Neural progenitor cell (in vitro differentiated cells): ENCODE results near the gene DIO3. TPM values are rescaled to one million over a fixed set of nuclear protein-coding genes. Genes with fewer than 3 reads are reported as not detected.
A peak's percentile ranks its signal among the peaks of the same experiment; 100 is the strongest.

Source experiments
- DNase-seq: peaks from one replicate; pipeline ENCODE4 v3.0.0-alpha.2; 2016; ENCODE audit warnings: low spot score
- H2AFZ ChIP-seq: fragments of 200-600 bp; sonication (generic); replicated peaks from 2 replicates; pipeline ENCODE4 v1.6.1; 2016; ENCODE audit warnings: antibody characterized with exemption
- H3F3A ChIP-seq: fragments of 200-600 bp; sonication (generic); 2 replicates; pipeline ENCODE4 v1.6.1; 2016; ENCODE audit warnings: antibody characterized with exemption, low read depth
- H3K27ac ChIP-seq: fragments of 200-600 bp; sonication (generic); 2 replicates; pipeline ENCODE4 v1.5.1; 2016; ENCODE audit warnings: mild to moderate bottlenecking
- H3K27me3 ChIP-seq: fragments of 200-600 bp; sonication (generic); 2 replicates; pipeline ENCODE4 v1.6.1; 2016; ENCODE audit warnings: mild to moderate bottlenecking, moderate library complexity
- H3K36me3 ChIP-seq: fragments of 200-600 bp; sonication (generic); 2 replicates; pipeline ENCODE4 v1.5.1; 2016
- H3K4me1 ChIP-seq: fragments of 200-600 bp; sonication (generic); 2 replicates; pipeline ENCODE4 v1.6.1; 2016; ENCODE audit warnings: mixed run types
- H3K4me2 ChIP-seq: fragments of 200-600 bp; sonication (generic); 2 replicates; pipeline ENCODE4 v1.6.1; 2016
- H3K4me3 ChIP-seq: fragments of 200-600 bp; sonication (generic); 2 replicates; pipeline ENCODE4 v1.5.1; 2016
- H3K79me2 ChIP-seq: fragments of 200-600 bp; sonication (generic); 2 replicates; pipeline ENCODE4 v1.6.1; 2016; ENCODE audit warnings: low read depth
- H3K9ac ChIP-seq: fragments of 200-600 bp; sonication (generic); 2 replicates; pipeline ENCODE4 v1.6.1; 2016
- H3K9me3 ChIP-seq: fragments of 200-600 bp; sonication (generic); 2 replicates; pipeline ENCODE4 v1.5.1; 2016; ENCODE audit warnings: low read depth
- H4K20me1 ChIP-seq: fragments of 200-600 bp; sonication (generic); 2 replicates; pipeline ENCODE4 v1.6.1; 2016; ENCODE audit warnings: low read depth
- H3K27ac Mint-ChIP-seq: 3 replicates; pipeline ENCODE4 v1.8.0; 2021; ENCODE audit warnings: mixed read lengths
- H3K27me3 Mint-ChIP-seq: 2 replicates; pipeline ENCODE4 v1.8.0; 2022; ENCODE audit warnings: low read depth, mild to moderate bottlenecking, inconsistent platforms, moderate library complexity, mixed read lengths; ENCODE audit not compliant: insufficient read depth
- H3K36me3 Mint-ChIP-seq: 3 replicates; pipeline ENCODE4 v1.8.0; 2021; ENCODE audit warnings: mixed read lengths
- H3K4me1 Mint-ChIP-seq: 3 replicates; pipeline ENCODE4 v1.8.0; 2021; ENCODE audit warnings: mixed read lengths
- H3K4me3 Mint-ChIP-seq: 3 replicates; pipeline ENCODE4 v1.8.0; 2021; ENCODE audit warnings: mild to moderate bottlenecking, moderate library complexity, mixed read lengths
- H3K9me3 Mint-ChIP-seq: 3 replicates; pipeline ENCODE4 v1.8.0; 2020; ENCODE audit warnings: mixed read lengths
- EZH2 ChIP-seq: fragments of 200-600 bp; sonication (generic); IDR thresholded peaks from 2 replicates; pipeline ENCODE4 v1.6.1; 2017; ENCODE audit warnings: antibody characterized with exemption, mild to moderate bottlenecking, moderate library complexity
- EZH2phosphoT487 ChIP-seq: fragments of 200-600 bp; sonication (generic); IDR thresholded peaks from 2 replicates; pipeline ENCODE4 v1.6.1; 2017; ENCODE audit warnings: antibody characterized with exemption
- total RNA-seq: library from RNA; depleted of rRNA; stranded (reverse); fragments of >200 nt; gene quantifications from 2 replicates; pipeline ENCODE4 v1.2.3, GENCODE V29; 2015; ENCODE audit warnings: low replicate concordance
- TF ChIP-seq, protein P1 (sequence below): fragments of 200-600 bp; sonication (generic); IDR thresholded peaks from 2 replicates; pipeline ENCODE4 v1.5.1; 2017; ENCODE audit warnings: antibody characterized with exemption, mild to moderate bottlenecking

The DIO3 gene
- total RNA-seq, 1 donor from 2014 or later: 0.90 TPM

GRCh38 chr14:101575581-101575980 is 14.3 kb downstream of the DIO3 start:
- no peak overlapping the region for H3K9ac ChIP-seq
- Mint-ChIP-seq H3K9me3 (peaks cover 2% of the 10 kb centered on the region), H3K36me3 (no peaks in the 10 kb centered on the region), H3K4me1 (no peaks in the 10 kb centered on the region), H3K27ac (no peak overlapping the region), H3K27me3 (peaks cover 11% of the 10 kb centered on the region), H3K4me3 (no peak overlapping the region)
- no peaks in the 10 kb centered on the region for H3K9me3 ChIP-seq
- TF ChIP-seq EZH2 (no peak), EZH2phosphoT487 (no peak)
- TF ChIP-seq, protein P1, sequence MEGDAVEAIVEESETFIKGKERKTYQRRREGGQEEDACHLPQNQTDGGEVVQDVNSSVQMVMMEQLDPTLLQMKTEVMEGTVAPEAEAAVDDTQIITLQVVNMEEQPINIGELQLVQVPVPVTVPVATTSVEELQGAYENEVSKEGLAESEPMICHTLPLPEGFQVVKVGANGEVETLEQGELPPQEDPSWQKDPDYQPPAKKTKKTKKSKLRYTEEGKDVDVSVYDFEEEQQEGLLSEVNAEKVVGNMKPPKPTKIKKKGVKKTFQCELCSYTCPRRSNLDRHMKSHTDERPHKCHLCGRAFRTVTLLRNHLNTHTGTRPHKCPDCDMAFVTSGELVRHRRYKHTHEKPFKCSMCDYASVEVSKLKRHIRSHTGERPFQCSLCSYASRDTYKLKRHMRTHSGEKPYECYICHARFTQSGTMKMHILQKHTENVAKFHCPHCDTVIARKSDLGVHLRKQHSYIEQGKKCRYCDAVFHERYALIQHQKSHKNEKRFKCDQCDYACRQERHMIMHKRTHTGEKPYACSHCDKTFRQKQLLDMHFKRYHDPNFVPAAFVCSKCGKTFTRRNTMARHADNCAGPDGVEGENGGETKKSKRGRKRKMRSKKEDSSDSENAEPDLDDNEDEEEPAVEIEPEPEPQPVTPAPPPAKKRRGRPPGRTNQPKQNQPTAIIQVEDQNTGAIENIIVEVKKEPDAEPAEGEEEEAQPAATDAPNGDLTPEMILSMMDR: peak; percentile 21
- H3K4me1 ChIP-seq: no peaks in the 10 kb centered on the region
- no peak overlapping the region for H3K27ac ChIP-seq
- DNase-seq: peak; percentile 48
- no peaks in the 10 kb centered on the region for H3K79me2 ChIP-seq
- H3K4me2 ChIP-seq: no peak overlapping the region
- H3K4me3 ChIP-seq: no peak overlapping the region
- H3K27me3 ChIP-seq: peaks cover 41% of the 10 kb centered on the region
- no peaks in the 10 kb centered on the region for H3F3A ChIP-seq
- H4K20me1 ChIP-seq: no peaks in the 10 kb centered on the region
- H3K36me3 ChIP-seq: no peaks in the 10 kb centered on the region
- H2AFZ ChIP-seq: no peak overlapping the region

GRCh38 chr14:101577221-101577909 is 16.1 kb downstream of the DIO3 start:
- H3K36me3 Mint-ChIP-seq: no peaks in the 10 kb centered on the region
- H3K9me3 Mint-ChIP-seq: peaks cover 2% of the 10 kb centered on the region
- H3F3A ChIP-seq: no peaks in the 10 kb centered on the region
- H3K9me3 ChIP-seq: no peaks in the 10 kb centered on the region
- no peak overlapping the region for H3K27ac ChIP-seq
- peaks cover 12% of the 10 kb centered on the region for H3K27me3 Mint-ChIP-seq
- H4K20me1 ChIP-seq: no peaks in the 10 kb centered on the region
- no peak overlapping the region for H3K4me2 ChIP-seq
- no peaks in the 10 kb centered on the region for H3K4me1 ChIP-seq
- DNase-seq: no peak
- TF ChIP-seq EZH2phosphoT487 (no peak), EZH2 (no peak)
- TF ChIP-seq, protein P1: no peak
- H2AFZ ChIP-seq: no peak overlapping the region
- peaks cover 31% of the 10 kb centered on the region for H3K27me3 ChIP-seq
- H3K27ac Mint-ChIP-seq: no peak overlapping the region
- H3K4me3 Mint-ChIP-seq: no peak overlapping the region
- H3K36me3 ChIP-seq: no peaks in the 10 kb centered on the region
- no peak overlapping the region for H3K4me3 ChIP-seq
- no peaks in the 10 kb centered on the region for H3K79me2 ChIP-seq
- no peaks in the 10 kb centered on the region for H3K4me1 Mint-ChIP-seq
- no peak overlapping the region for H3K9ac ChIP-seq

GRCh38 chr14:101578489-101578888 is 17.2 kb downstream of the DIO3 start:
- Histone ChIP-seq H3K4me3 (no peak overlapping the region), H2AFZ (no peak overlapping the region), H4K20me1 (no peaks in the 10 kb centered on the region), H3K9ac (no peak overlapping the region), H3K27ac (no peak overlapping the region), H3K4me1 (no peaks in the 10 kb centered on the region), H3K4me2 (no peak overlapping the region), H3K36me3 (no peaks in the 10 kb centered on the region), H3K27me3 (peaks cover 21% of the 10 kb centered on the region), H3F3A (no peaks in the 10 kb centered on the region), H3K79me2 (no peaks in the 10 kb centered on the region), H3K9me3 (no peaks in the 10 kb centered on the region)
- peaks cover 12% of the 10 kb centered on the region for H3K27me3 Mint-ChIP-seq
- no peak overlapping the region for H3K4me3 Mint-ChIP-seq
- H3K9me3 Mint-ChIP-seq: peaks cover 2% of the 10 kb centered on the region
- no peaks in the 10 kb centered on the region for H3K36me3 Mint-ChIP-seq
- TF ChIP-seq EZH2phosphoT487: no peak
- TF ChIP-seq, protein P1: no peak
- TF ChIP-seq EZH2: no peak
- H3K27ac Mint-ChIP-seq: no peak overlapping the region
- no peak for DNase-seq
- H3K4me1 Mint-ChIP-seq: no peaks in the 10 kb centered on the region
